AG08395 (cell line): ENCODE measurements around the gene CYB5RL.
A peak's percentile ranks its signal among the peaks of the same experiment; 100 is the strongest.
"Not testable (repeated sequence)": the region's sequence is repeated elsewhere in the genome, so short reads cannot be mapped to it uniquely, and the experiment has no call there.

Experiments used
- DNase-seq: peaks from one replicate; pipeline ENCODE4 v3.0.0; 2012; ENCODE audit warnings: mixed read lengths, low spot score

The CYB5RL gene

GRCh38 chr1:54225986-54226559 is 26.2 kb upstream of the CYB5RL start:
- no peak for DNase-seq

DNA sequence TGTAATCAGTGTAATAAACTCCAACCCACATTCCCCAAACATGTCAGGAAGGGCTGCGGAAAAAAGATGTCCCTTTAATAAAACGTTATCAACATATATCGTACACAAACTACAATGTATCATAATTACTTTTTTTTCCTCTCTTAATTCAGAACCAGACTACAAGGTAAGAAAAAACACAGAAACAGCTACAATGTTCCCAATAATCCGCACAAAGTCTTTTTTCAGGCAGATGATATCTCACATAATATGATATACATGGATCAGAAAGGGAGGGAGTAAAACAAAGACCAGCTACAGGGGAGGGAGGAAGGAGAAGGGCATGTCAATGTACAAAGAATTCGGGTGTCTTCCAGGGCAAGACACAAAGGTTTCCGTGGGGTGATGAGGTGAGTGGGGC is 25.5 kb upstream of the CYB5RL start:
- DNase-seq: no peak

- DNase-seq: no peak
Observed at GRCh38 chr1:54224233-54224632, 24.4 kb upstream of the CYB5RL start.

DNA sequence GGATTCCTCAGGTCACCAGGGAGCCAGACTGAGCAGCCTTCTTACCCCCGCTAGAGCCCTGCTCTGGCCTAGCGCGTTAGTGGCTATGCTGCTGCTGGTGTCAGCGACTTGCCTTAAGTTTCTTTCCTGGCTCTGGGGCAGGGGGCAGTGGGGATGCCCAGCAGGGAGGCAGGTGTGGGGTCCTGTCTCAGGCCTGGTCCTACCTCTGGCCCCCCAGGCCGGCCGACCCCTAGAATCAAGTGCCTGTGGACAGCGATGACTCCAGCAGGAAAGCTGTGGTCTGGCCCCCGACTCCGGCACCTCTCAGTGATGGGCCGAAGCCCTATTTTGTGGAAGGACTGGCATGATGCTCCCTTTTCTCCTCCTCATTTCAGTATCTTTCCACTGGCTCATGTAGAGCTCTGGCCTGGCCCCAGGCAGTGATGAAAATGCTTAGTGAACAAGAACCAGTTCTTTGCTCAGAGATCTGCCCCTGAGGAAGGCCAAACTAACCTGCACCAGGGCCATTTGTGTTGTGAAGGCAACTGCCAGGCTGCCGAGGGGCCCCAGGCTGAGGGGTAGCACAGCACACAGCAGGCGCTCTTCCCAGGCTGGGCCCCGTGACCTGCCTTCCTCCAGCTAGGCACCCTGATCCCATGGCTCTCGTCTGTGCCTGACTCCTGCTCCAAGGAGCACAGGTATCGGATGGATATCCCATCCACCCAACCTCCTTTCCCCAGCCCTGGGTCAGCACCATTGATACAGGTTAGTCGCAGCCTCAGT is 23.8 kb upstream of the CYB5RL start:
- DNase-seq: no peak

DNA sequence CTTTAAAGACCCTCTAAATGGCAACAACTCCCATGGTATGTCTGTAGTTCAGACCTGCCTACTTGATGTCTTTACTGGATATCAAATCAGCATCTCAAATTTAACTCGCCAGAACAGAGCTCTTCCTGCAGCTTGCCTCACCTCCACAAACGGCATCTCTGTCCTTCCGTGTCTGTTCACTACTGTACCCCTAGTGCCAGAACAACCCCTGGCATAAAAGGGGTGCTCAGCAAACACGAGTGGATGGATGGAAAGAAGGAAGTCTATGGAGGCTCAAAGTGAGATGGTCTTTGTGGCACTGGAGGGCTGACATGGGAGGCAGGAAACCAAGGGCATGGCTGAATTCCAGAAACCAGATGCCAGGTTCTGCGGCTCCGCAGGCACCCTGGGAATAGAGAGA is 22.9 kb upstream of the CYB5RL start:
- DNase-seq: no peak

- no peak for DNase-seq
Observed at GRCh38 chr1:54221867-54222484, 22.1 kb upstream of the CYB5RL start.

DNA sequence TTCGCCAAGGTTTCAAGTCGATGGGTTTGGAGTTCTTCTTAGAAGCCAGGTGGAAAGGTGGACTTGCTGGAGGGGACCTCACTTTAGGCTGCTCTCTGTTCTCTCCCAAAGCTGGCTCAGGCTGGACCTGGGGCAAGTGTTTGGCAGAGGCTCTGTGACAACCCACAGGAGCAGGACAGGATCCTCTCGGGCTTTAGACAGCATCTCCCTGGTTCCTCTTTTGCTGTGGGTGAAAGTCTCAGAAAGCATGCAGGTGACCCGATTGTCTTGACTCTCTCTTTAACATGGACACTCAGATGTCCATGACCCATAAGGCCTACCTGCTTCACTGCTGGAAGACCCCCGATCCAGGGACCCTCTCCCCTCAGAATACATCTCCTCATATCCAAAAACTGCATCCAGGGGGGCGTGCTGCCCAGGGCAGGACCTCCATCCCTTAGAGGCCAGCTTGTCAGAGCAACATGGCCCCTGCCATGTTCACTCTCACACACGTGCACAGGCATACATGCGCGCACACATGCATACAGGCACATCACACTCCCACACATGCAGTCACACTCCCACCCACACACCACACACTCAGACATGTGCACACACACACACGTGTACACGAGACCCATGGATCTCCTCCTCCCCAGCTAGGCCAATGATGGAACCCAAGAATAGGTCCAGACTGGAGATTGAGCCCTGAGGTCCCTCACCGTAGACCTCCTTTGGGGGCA is 21.4 kb upstream of the CYB5RL start:
- no peak for DNase-seq

DNA sequence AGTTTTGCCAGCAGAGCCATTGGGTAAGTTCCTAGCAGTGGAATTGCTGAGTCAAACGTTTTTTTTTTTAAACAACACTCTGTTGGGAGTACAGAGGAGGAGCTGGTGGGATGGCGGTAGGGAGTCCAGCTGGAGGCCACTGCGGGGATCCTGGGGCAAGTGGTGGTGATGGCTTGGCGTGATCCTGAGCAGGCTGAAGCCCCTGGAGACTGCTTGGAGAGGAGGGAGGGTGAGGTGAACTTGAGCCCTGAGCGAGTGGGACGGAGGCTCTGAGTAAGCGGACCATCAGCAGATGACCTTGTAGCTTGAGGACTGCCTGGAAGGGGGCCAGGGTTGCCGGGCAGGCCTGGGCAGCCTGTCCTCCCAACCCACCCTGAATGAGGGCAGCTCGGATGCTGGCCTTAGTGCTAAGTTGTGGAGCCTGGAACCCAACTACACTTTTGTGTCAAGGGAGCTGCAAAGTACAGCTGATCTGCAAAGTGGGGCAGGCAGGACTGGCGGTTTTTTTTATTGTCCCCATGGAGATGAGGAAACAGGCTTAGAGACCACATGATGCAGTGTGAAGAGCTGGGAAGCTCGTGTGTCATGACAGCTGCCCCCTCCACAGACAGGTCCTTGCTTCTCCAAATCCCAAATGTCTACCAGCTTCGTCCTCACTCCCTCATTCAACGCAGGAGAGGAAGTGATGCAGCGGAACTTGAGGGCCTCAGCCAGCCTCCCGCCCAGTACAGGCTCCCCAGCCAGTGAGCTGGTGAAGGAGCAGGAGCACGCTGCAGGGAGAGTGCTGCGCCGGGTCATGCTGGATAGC is 20.4 kb upstream of the CYB5RL start:
- DNase-seq: peak; percentile 64

GRCh38 chr1:54219688-54220003 is 19.8 kb upstream of the CYB5RL start:
- DNase-seq: no peak

- DNase-seq: no peak
Observed at GRCh38 chr1:54218883-54219687, 19.3 kb upstream of the CYB5RL start.

- no peak for DNase-seq
Observed at GRCh38 chr1:54215523-54215922, 15.7 kb upstream of the CYB5RL start.

DNA sequence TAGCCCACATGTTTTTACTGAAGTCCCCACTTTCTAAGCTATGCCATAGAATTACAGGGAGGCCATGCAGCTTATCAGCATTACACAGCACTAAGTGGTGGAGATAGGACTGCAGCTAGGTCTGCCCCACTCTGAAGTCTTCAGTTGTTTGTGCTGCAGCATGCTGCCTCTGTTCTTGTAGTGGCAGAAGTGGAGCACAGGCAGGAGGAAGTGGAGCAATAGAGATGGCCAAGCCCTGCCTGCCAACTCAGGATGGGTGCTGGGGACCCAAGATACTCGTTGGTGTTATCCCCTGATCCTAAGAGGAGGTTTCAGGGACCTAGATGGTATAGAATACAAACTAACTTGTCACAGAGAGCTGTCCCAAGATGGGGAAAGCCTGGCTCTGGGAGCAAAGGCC is 13.0 kb upstream of the CYB5RL start:
- DNase-seq: no peak

DNA sequence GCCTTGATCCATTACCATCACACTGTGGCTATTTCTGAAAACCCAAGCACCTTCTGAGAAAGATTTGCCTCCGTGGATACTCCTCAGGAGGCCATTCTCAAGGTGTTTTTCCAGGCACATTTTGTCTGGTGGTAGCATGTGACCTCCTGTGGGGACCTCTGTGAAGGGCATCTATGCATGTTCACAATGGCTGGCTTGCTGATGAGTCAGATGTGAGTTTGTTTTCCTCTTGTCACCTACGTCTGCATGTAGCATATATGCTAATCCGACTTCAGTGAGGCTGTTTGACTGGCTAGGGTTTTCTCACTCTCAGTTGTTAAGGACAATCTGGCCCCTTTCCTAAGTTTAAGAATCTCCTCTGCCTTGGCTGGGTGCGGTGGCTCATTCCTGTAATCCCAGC is 8.1 kb upstream of the CYB5RL start:
- not testable (repeated sequence) for DNase-seq

GRCh38 chr1:54207287-54207686 is 7.5 kb upstream of the CYB5RL start:
- no peak for DNase-seq

GRCh38 chr1:54204199-54204598 is 4.4 kb upstream of the CYB5RL start:
- DNase-seq: no peak

GRCh38 chr1:54200519-54200997 is 728 bp upstream of the CYB5RL start:
- DNase-seq: peak; percentile 17

- peak; percentile 5 for DNase-seq
Observed at GRCh38 chr1:54199151-54199764, 572 bp downstream of the CYB5RL start.

DNA sequence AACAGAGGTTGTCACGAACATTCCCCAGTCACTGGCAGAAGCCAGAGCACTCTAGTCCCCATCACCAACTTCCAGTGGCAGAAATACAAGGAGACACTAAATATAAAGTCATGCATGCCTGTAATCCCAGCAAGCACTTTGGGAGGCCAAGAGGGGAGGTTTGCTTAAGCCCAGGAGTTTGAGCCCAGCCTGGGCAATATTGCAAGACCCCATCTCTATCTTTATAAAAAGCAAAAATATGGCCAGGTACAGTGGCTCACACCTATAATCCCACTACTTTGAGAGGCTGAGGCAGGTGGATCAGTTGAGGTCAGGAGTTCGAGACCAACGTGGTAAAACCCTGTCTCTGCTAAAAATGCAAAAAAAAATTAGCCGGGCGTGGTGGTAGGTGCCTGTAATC is 6.4 kb downstream of the CYB5RL start:
- DNase-seq: no peak

- DNase-seq: no peak
Observed at GRCh38 chr1:54191525-54191924, 8.3 kb downstream of the CYB5RL start.

GRCh38 chr1:54190526-54190925 is 9.3 kb downstream of the CYB5RL start:
- DNase-seq: no peak

DNA sequence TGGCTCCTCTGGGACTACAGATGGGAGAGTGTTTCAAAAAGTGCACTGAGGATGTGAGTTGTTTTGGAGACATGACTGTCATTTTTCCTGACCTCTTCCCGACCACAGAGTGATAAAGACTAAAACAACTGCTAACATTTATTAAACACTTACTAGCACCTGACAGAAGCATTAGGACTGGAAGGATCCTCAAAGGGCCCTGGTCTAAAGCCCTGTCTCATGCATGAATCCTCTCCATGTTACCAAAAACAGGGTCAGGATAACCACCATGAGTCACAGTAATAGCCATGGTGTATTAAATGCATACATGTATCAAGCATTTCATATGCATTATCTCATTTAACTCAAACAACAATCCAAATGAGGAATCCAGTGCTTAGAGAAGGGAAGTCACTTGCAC is 11.5 kb downstream of the CYB5RL start:
- no peak for DNase-seq
